GM19328 (cell line): ENCODE measurements around the gene SPATA31D4.
"Not testable (repeated sequence)": the region's sequence is repeated elsewhere in the genome, so short reads cannot be mapped to it uniquely, and the experiment has no call there.

Source experiments
- ATAC-seq: cut with Tn5 transposase; IDR thresholded peaks from one replicate; pipeline ENCODE4 v1.9.1; 2021; ENCODE audit warnings: mild to moderate bottlenecking, moderate library complexity; ENCODE audit not compliant: unreplicated experiment

The SPATA31D4 gene

DNA sequence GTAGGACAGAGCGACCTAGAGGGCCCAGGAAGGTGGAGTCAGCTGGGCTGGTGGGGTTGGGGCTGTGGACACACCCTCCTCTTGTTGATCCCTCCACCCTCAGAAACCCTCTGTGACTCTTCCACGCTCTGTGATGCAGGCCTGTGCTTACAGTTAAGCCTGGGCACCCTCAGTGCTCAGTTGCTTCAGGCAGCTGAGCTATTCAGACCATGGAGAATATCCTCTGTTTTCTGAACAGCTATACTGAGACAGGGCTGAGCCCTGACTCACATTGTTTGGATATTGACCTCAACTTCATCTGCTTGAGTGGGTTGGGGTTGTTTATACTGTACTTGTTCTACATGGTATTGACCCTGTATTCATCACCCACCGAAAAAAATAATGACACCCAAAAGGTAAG lies at the start of gene SPATA31D4:
TSS of gene SPATA31D4 (plus strand) at position 124 of the 400 bp plus-strand sequence. CDS start at position 210, 86 bp downstream.
- not testable (repeated sequence) for ATAC-seq

DNA sequence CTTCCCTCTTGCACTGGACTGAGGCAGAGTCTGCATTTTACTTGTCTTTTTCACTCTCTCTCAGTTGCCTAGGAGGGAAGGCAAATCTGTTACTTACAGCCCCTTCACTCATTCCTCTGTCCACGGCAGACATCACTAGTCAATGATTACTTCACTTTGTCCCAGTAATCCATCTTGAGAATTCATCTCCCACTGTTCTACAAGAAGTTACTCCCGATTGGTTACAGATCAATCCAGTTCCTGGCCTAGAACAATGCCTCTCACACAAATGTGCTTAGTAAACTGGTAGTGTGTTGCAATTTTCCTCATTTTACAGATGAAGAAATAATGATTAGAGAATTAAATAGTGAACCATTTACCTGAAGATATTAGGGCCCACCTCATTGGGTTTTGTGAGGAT lies 49.7 kb upstream of the SPATA31D4 start:
- ATAC-seq, result no peak

DNA sequence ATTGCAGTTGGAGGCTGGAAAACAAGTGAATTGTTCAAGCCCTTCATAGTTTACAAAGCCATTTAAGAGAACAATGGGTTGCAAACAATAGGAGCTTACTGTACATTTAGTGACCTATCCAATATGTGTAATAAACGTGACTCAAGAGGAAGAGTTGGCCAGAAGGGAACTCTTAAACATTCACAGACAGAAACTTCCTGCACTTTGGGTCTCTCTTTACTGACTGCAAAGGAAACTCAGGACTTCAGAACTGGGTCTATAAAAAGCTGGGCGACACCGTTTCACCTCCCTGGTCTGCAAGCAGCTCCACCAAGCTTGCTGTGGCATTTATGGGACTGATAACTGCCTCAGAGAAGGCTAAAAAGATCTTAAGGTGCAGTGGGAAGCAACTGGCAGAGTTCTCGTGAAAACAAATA lies 48.7 kb upstream of the SPATA31D4 start:
- ATAC-seq, result no peak

DNA sequence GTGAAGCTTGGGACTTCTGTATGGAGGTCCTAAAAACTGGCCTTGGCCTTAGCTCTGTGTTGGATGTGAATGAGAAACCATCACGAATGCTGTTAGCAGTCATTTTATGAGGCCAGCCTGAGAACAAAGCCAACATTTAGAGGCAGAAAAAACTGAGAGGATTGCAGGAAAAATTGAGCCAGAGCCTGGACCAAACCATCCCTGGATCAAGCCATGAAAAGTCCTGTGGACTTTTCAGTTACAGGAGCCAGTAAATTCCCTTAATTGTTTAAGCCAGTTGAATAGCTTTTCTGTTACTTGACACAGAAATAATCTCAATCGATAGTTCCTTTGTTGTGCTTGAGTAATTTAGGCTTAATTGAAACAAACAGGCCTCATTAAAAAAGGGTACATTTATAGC lies 42.6 kb upstream of the SPATA31D4 start:
- ATAC-seq, result no peak

DNA sequence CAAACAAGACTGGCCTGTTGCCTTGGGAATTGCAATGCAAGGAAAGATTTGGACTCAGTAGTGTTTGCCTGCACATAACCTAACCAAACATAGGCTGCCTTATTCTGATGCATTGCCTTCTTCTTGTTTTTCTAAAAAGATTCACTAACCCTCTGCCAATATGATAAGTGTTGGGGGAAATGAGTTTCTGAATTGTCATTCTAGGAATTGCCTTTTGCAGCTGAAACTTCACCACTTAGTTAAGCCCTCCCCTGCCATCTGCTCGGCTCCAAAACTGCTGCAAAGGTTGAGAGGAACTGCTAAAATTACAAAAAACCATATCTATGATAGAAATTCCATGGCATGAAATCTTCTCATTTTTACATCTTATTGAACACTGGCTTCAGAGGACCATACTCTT lies 41.6 kb upstream of the SPATA31D4 start:
- ATAC-seq, result no peak

DNA sequence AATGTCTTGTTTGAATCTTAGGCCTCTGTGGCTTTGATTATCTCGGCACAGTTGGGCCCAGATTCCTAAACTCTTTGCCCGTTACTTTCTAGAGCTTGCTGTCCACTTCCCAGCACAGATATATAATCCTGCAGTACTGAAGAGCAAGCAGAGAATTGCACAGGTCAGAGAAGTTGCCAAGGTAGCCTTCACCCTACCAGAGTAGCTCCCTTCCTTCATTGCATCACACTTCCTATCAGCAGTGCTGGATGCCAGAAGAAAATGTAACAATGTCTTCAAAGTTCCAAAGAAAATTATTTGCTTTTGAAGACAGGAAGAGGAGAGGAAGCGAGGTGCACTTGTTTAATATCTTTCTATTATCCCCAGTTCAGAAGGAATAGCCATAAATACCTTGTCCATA lies 38.1 kb upstream of the SPATA31D4 start:
- ATAC-seq, result no peak

DNA sequence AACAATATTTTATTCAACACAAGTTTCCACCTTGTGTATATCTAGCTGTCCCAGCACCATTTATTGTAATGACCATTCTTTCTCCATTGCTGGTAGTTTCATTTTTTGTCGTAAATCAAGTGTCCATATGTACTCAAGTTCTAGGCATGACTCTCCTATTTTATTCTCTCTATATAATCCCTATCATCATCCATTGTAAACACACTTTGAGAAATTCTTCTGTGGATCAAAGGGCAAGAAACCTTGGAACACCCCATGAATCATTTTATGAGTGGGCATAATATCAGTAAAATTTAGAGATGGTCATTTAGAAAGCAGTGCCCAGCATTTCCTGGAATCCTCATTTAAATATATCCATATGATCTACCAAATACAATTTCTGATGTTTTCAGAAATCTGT lies 35.8 kb upstream of the SPATA31D4 start:
- ATAC-seq, result no peak

DNA sequence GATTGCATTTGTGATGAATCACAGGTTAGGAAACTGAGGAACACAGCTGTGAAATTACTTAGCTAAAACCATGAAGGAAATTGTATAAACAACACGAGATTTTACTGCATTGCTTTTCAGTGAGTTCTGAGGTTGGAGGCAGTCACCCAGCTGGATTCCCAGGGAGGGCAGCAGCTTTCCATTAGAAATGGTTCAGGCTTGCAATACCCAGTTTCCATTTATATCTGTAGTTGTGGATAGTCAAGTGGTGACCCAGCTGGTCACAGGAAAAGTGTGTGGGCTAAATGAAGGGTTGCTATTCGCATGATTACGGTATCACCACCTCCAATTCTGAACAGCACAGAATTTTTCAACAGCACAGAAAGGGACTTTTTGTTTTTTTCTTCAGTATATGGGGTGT lies 34.3 kb upstream of the SPATA31D4 start:
- ATAC-seq, result no peak

DNA sequence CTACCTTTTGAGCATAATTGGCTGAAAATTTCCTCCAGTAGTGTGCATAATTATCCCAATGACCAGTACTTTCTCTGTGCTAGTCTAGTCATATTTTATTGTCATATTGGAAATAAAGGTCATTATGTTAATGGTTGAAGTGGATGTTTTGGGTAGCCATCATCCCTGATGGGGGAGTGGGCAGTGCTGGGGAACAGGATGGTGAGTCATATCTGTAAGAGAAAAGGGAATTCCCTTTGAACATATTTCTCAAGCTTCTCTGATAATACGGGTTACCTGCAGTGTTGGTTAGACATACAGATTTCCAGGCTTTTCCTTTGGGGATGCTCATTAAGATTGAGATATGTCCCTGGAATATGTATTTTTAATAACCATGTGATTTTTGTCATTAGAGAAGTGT lies 33.3 kb upstream of the SPATA31D4 start:
- ATAC-seq, result no peak

DNA sequence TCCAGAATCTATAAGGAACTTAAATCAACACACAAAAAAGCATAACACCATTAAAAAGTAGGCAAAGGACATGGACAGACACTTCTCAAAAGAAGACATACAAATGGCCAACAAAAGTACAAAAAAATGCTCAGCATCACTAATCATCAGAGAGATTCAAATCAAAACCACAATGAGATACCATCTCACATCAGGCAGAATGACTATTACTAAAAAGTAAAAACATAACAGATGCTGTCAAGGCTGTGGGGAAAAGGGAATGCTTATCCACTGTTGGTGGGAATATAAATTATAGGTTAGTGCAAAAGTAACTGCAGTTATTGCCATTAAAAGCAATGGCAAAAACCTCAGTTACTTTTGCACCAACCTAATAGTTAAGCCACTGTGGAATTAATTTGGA lies 32.2 kb upstream of the SPATA31D4 start:
- ATAC-seq, result no peak

DNA sequence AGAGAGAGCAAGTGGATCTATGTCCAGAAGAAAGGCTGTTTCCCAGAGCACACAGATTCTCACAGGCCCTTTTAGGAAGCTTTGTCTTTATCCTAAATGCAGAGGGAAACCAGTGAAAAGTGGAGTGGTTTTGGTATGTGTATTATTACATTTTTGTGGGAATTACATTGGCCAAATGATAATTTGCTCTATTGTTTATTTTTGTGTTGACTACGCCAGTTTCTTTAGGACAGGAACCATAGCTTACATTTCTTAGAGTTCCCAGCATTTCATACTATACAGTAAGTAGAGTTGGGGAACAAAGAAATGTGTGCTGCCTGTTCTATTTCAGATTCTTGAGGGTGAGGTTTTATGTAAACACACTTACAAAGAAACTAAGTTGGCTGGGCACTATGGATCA lies 29.4 kb upstream of the SPATA31D4 start:
- no peak for ATAC-seq

DNA sequence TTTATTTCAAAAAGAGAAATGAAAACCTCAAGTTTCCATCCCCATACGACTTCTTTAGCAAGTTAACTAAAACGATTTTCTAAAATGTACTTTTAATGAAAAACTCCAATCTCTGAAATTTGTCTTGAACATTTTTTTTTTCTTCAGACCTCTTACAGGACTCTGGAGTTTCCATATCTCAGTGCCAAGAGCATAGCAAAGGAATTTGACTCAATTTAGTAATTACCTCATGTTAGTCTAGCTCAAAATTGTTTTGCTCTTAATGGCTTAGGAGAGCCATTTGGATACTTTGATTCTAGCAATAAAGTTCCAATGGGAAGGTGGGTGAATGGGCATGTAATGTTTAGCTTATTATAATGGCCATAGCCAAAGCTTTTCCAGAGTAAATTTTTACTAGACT lies 26.0 kb upstream of the SPATA31D4 start:
- ATAC-seq, result no peak

DNA sequence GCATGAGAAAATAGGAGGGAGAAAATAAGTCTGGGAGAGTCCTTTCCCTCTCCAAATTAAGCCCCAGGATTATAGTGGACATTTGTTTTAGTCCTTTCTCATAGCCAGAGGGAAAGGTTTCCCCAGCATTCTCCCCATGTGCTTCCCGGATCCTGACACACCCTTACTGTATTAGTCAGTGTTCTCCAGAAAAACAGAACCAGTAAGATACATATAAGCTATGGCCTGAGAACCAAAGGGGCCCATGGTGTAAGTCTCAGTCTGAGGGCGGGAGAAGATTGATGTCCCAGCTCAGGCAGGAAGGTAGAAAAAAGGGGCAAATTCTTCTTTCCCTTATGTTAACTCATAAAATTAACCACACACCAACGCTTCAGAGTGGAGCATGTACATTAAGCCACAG lies 25.6 kb upstream of the SPATA31D4 start:
- ATAC-seq, result no peak

DNA sequence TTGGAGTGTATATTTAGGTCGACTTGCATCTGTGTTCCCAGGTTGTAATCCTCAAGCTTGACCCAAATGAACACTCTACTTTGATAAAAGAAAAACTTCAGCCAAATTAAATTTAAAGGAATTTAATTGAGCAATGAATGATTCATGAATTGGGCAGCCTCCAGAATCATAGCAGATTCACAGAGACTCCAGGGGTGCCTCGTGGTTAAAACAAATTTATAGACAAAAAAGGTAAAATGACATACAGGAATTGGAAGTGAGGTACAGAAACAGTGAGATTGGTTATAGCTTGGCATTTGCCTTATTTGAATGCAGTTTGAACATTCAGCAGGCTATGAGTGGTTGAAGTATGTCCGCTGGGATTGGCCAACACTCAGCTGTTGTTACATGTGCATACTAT lies 21.6 kb upstream of the SPATA31D4 start:
- ATAC-seq, result no peak

DNA sequence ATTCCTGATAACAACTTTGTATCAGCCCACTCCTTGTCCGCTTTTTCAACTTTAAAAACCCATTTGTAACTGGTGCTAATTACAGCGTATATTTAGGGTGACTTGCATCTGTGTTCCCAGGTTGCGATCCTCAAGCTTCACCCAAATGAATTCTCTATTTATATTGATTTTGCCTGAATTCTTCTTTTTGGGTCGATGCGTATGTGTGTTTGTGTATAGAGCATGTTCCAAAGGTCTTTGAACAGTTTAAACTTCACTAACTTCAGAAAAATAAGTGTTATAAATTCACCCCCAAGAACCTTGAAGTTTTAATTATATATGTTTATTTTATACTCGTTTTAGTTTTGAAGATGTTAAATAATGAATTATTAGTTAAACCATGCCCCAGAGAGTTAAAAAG lies 16.1 kb upstream of the SPATA31D4 start:
- no peak for ATAC-seq

DNA sequence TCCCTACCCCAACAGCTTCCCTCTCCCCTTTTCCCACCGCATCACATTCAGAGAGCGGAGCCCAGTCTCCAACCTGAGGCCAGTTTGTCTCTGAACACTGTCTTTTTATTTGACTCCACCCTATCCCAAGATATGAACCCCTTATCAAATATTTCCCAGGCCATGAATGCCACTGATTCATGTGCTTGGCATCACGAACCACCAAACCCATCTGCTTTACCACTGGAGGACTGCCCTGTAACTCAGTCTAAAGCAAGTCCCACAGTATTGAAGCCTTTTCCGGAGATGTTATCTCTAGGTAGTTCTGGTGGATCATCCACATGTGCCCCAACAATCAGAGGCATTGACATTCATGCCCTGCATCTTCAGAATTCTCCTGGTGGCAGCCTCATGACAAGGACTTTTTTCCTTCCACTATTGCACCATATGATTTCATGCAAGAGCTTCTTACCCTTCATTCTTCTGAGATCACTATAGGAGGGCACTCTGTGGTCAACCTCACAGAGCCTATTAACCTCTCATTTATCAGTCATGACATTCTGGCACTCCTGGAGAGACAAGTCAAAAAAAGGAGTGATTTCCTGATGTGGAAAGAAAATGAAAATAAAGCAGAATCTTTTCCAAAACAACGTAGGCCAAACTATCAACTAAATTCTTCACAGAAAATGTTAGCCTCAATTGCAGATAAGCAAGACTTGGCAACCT lies 12.3 kb upstream of the SPATA31D4 start:
- no peak for ATAC-seq

DNA sequence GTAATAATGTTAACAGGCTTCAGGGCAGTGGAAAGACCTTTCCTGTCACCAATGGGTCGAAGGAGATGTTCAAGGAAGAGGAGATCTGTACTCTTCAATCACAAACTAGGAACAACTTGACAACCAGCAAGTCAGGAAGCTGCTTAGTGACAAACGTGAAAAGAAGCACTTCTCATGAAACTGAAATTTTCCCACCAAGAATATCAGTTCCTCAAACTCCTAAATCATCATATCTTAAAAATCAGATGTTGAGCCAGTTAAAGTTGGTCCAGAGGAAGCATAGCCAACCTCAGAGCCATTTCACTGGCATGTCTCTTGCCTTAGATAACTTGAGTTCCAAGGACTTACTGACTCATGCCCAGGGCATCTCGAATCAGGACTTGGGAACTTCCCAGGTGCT lies 9.7 kb upstream of the SPATA31D4 start:
- ATAC-seq, result not testable (repeated sequence)

DNA sequence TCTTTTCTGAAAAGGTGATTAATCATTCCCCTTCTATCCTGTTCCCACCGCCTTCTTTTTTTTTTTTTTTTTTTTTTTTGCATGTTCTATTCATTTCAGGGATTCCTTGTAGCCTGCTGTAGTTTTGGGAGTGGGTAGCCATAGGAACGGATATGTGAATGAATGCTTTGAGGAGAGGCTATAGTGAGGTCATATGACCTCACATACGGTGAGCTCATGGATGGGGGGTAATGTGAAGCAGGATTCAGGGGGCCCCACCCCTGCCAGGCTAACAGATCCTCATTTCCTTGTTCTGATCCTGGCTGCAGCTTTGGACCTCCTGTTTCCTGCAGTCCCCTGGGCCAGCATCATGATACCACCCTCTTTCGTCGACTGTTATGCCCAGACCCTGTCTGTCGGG lies 1.9 kb downstream of the SPATA31D4 start:
- ATAC-seq, result not testable (repeated sequence)

DNA sequence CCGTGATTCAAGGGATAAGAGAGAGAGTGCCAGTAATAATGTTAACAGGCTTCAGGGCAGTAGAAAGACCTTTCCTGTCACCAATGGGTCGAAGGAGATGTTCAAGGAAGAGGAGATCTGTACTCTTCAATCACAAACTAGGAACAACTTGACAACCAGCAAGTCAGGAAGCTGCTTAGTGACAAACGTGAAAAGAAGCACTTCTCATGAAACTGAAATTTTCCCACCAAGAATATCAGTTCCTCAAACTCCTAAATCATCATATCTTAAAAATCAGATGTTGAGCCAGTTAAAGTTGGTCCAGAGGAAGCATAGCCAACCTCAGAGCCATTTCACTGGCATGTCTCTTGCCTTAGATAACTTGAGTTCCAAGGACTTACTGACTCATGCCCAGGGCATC lies 5.3 kb downstream of the SPATA31D4 start:
- ATAC-seq, result not testable (repeated sequence)

DNA sequence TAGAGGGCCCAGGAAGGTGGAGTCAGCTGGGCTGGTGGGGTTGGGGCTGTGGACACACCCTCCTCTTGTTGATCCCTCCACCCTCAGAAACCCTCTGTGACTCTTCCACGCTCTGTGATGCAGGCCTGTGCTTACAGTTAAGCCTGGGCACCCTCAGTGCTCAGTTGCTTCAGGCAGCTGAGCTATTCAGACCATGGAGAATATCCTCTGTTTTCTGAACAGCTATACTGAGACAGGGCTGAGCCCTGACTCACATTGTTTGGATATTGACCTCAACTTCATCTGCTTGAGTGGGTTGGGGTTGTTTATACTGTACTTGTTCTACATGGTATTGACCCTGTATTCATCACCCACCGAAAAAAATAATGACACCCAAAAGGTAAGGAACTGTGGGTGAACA lies 15.2 kb downstream of the SPATA31D4 start, which contains the start of gene SPATA31D3:
TSS of gene SPATA31D3 (plus strand) at position 108 of the 400 bp plus-strand sequence. CDS start at position 194, 86 bp downstream.
- ATAC-seq, result not testable (repeated sequence)

DNA sequence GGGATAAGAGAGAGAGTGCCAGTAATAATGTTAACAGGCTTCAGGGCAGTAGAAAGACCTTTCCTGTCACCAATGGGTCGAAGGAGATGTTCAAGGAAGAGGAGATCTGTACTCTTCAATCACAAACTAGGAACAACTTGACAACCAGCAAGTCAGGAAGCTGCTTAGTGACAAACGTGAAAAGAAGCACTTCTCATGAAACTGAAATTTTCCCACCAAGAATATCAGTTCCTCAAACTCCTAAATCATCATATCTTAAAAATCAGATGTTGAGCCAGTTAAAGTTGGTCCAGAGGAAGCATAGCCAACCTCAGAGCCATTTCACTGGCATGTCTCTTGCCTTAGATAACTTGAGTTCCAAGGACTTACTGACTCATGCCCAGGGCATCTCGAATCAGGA lies 20.4 kb downstream of the SPATA31D4 start:
- ATAC-seq, result not testable (repeated sequence)

DNA sequence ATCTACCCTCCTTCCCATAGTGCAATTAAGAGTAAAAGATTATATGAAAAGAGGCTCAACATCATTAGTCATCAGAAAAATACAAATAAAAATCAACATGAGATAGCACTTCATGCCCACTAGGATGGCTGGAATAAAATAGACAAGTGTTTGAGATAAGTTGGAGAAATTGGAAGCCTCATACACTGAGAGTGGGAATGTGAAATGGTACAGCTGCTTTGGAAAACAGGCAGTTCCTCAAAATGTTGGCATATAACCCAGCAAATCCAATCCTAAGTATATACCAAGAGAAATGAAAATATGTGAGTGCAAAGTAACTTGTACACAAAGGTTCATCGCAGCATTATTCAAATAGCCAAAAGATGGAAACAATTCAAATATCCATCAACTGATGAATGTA lies 24.9 kb downstream of the SPATA31D4 start:
- no peak for ATAC-seq

DNA sequence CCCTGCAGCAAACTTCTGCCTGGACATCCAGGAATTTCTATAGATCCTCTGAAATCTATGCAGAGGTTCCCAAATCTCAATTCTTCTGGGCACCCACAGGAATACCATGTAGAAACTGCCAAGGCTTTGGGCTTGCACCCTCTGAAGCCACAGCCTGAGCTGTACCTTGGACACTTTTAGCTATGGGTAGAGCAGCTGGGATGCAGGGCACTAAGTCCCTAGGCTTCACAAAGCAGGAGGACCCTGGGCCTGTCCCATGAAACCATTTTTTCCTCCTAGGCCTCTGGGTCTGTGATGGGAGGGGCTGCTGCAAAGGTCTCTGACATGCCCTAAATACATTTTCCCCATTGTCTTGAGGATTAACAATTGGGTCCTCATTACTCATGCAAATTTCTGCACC lies 27.4 kb downstream of the SPATA31D4 start:
- no peak for ATAC-seq
